Hepatocyte (in vitro differentiated cells): ENCODE data around the gene MAP3K4. TPM values are rescaled to one million over a fixed set of nuclear protein-coding genes. Genes with fewer than 3 reads are reported as not detected.

ENCODE experiments used
- DNase-seq: peaks from one replicate; pipeline ENCODE4 v3.0.0-alpha.2; 2016; ENCODE audit warnings: low spot score
- H2AFZ ChIP-seq: fragments of 200-600 bp; sonication (generic); 2 replicates; pipeline ENCODE4 v1.6.0; 2016; ENCODE audit warnings: antibody characterized with exemption, mild to moderate bottlenecking
- H3K27ac ChIP-seq: fragments of 200-600 bp; sonication (generic); 2 replicates; pipeline ENCODE4 v1.5.1; 2016; ENCODE audit warnings: mild to moderate bottlenecking
- H3K27me3 ChIP-seq: fragments of 200-600 bp; sonication (generic); 2 replicates; pipeline ENCODE4 v1.6.1; 2016
- H3K36me3 ChIP-seq: fragments of 200-600 bp; sonication (generic); replicated peaks from 2 replicates; pipeline ENCODE4 v1.5.1; 2016; ENCODE audit warnings: low read depth; ENCODE audit not compliant: insufficient read depth
- H3K4me1 ChIP-seq: fragments of 200-600 bp; sonication (generic); 2 replicates; pipeline ENCODE4 v1.5.1; 2016; ENCODE audit warnings: mild to moderate bottlenecking, moderate library complexity; ENCODE audit not compliant: insufficient read depth
- H3K4me2 ChIP-seq: fragments of 200-600 bp; sonication (generic); 2 replicates; pipeline ENCODE4 v1.6.0; 2016
- H3K4me3 ChIP-seq: fragments of 200-600 bp; sonication (generic); 2 replicates; pipeline ENCODE4 v1.5.1; 2016; ENCODE audit warnings: mild to moderate bottlenecking
- H3K79me2 ChIP-seq: fragments of 200-600 bp; sonication (generic); 2 replicates; pipeline ENCODE4 v1.6.0; 2017; ENCODE audit warnings: mild to moderate bottlenecking
- H3K9me2 ChIP-seq: fragments of 200-600 bp; sonication (generic); replicated peaks from 2 replicates; pipeline ENCODE4 v1.6.0; 2017; ENCODE audit warnings: mild to moderate bottlenecking; ENCODE audit not compliant: insufficient read depth
- H3K9me3 ChIP-seq: fragments of 200-600 bp; sonication (generic); 2 replicates; pipeline ENCODE4 v1.5.1; 2016; ENCODE audit warnings: low read depth, mild to moderate bottlenecking
- H4K20me1 ChIP-seq: fragments of 200-600 bp; sonication (generic); 2 replicates; pipeline ENCODE4 v1.6.0; 2016; ENCODE audit warnings: mild to moderate bottlenecking; ENCODE audit not compliant: insufficient read depth, poor library complexity, severe bottlenecking
- EZH2 ChIP-seq: fragments of 200-600 bp; sonication (generic); IDR thresholded peaks from 2 replicates; pipeline ENCODE4 v1.6.1; 2016; ENCODE audit warnings: antibody characterized with exemption, mild to moderate bottlenecking, borderline replicate concordance
- EZH2phosphoT487 ChIP-seq: fragments of 200-600 bp; sonication (generic); IDR thresholded peaks from one replicate; pipeline ENCODE4 v1.6.1; 2018; ENCODE audit warnings: antibody characterized with exemption, mild to moderate bottlenecking, low read depth, moderate library complexity; ENCODE audit not compliant: unreplicated experiment, severe bottlenecking
- WGBS: methylation state at CpG from one replicate; pipeline ENCODE4 v1.1.6; 2016; ENCODE audit warnings: low lambda C conversion rate; ENCODE audit errors: missing lambda C conversion rate; 5-methylcytosine and 5-hydroxymethylcytosine counted together
- polyA plus RNA-seq: library from polyadenylated mRNA; unstranded; fragments of >200 nt; fragmentation: Nextera tagmentation; extraction: Ambion mirVana; gene quantifications from 2 replicates; pipeline ENCODE4 v1.2.1, GENCODE V29; 2016
- total RNA-seq: library from RNA; depleted of rRNA; stranded (reverse); fragments of >200 nt; gene quantifications from 2 replicates; pipeline ENCODE4 v1.2.3, GENCODE V29; 2014
- TF ChIP-seq, protein P1 (sequence below): fragments of 200-600 bp; sonication (generic); IDR thresholded peaks from 2 replicates; pipeline ENCODE4 v1.5.1; 2016; ENCODE audit warnings: antibody characterized with exemption, mild to moderate bottlenecking; ENCODE audit not compliant: poor library complexity

MAP3K4 gene
- total and polyA plus RNA-seq, 2 experiments from 2014 or later = 10.9 to 21.5 TPM

DNA sequence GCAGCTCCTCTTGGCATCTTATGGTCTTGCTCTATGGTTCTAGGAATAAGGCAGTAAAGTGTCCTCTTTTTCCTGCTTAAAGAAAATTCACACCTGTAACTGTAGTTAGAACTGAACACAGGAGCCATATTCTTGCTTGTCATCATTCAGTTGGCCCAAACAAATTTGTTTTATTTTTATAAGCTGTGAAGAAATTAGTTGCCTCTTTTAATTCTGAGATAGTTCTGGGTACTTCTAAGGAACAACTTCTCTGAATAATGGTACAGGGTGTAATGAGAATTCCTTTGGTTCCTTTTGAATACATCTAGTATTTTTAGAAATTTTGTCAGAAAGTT lies 1.4 kb downstream of the MAP3K4 start:
- H2AFZ ChIP-seq = no peak overlapping the region
- peaks cover 51% of the 10 kb centered on the region for H3K79me2 ChIP-seq
- H3K4me2 ChIP-seq = peak overlapping the region; percentile 82
- H4K20me1 ChIP-seq = peaks cover 19% of the 10 kb centered on the region
- DNase-seq = no peak
- H3K36me3 ChIP-seq = no peaks in the 10 kb centered on the region
- no peaks in the 10 kb centered on the region for H3K9me3 ChIP-seq
- H3K4me3 ChIP-seq = no peak overlapping the region
- no peaks in the 10 kb centered on the region for H3K27me3 ChIP-seq
- no peak for TF ChIP-seq EZH2
- no peak overlapping the region for H3K27ac ChIP-seq
- H3K9me2 ChIP-seq = no peaks in the 10 kb centered on the region
- H3K4me1 ChIP-seq = peaks cover 6% of the 10 kb centered on the region

GRCh38 chr6:160995271-160995670 lies 3.7 kb downstream of the MAP3K4 start:
- no peak overlapping the region for H3K4me2 ChIP-seq
- H3K4me1 ChIP-seq = peaks cover 6% of the 10 kb centered on the region
- H4K20me1 ChIP-seq = peaks cover 19% of the 10 kb centered on the region
- no peak overlapping the region for H2AFZ ChIP-seq
- no peaks in the 10 kb centered on the region for H3K9me3 ChIP-seq
- no peaks in the 10 kb centered on the region for H3K36me3 ChIP-seq
- no peak for DNase-seq
- TF ChIP-seq, protein P1, sequence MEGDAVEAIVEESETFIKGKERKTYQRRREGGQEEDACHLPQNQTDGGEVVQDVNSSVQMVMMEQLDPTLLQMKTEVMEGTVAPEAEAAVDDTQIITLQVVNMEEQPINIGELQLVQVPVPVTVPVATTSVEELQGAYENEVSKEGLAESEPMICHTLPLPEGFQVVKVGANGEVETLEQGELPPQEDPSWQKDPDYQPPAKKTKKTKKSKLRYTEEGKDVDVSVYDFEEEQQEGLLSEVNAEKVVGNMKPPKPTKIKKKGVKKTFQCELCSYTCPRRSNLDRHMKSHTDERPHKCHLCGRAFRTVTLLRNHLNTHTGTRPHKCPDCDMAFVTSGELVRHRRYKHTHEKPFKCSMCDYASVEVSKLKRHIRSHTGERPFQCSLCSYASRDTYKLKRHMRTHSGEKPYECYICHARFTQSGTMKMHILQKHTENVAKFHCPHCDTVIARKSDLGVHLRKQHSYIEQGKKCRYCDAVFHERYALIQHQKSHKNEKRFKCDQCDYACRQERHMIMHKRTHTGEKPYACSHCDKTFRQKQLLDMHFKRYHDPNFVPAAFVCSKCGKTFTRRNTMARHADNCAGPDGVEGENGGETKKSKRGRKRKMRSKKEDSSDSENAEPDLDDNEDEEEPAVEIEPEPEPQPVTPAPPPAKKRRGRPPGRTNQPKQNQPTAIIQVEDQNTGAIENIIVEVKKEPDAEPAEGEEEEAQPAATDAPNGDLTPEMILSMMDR = no peak
- no peak for TF ChIP-seq EZH2
- TF ChIP-seq EZH2phosphoT487 = no peak
- no peak overlapping the region for H3K4me3 ChIP-seq
- H3K27me3 ChIP-seq = no peaks in the 10 kb centered on the region
- H3K9me2 ChIP-seq = no peaks in the 10 kb centered on the region
- H3K27ac ChIP-seq = no peak overlapping the region
- H3K79me2 ChIP-seq = peaks cover 73% of the 10 kb centered on the region
- WGBS = 89% methylated on average over 1 of the region's 1 CpG

GRCh38 chr6:160996131-160996601 lies 4.6 kb downstream of the MAP3K4 start:
- Histone ChIP-seq H3K4me1 (no peaks in the 10 kb centered on the region), H3K4me2 (no peak overlapping the region), H4K20me1 (peaks cover 19% of the 10 kb centered on the region), H3K27me3 (no peaks in the 10 kb centered on the region), H2AFZ (no peak overlapping the region), H3K9me2 (no peaks in the 10 kb centered on the region), H3K79me2 (peaks cover 77% of the 10 kb centered on the region), H3K9me3 (no peaks in the 10 kb centered on the region), H3K27ac (no peak overlapping the region), H3K4me3 (no peak overlapping the region), H3K36me3 (no peaks in the 10 kb centered on the region)
- TF ChIP-seq, protein P1 = no peak
- no peak for TF ChIP-seq EZH2
- TF ChIP-seq EZH2phosphoT487 = no peak
- 88% methylated on average over 4 of the region's 4 CpGs for WGBS
- no peak for DNase-seq

- Histone ChIP-seq H3K4me3 (no peak overlapping the region), H3K79me2 (peaks cover 93% of the 10 kb centered on the region), H3K36me3 (no peaks in the 10 kb centered on the region), H3K27me3 (no peaks in the 10 kb centered on the region), H2AFZ (no peak overlapping the region), H3K9me2 (no peaks in the 10 kb centered on the region), H3K9me3 (no peaks in the 10 kb centered on the region), H3K4me1 (no peaks in the 10 kb centered on the region), H3K4me2 (no peak overlapping the region), H4K20me1 (peaks cover 15% of the 10 kb centered on the region), H3K27ac (no peak overlapping the region)
- TF ChIP-seq, protein P1 = no peak
- TF ChIP-seq EZH2 = no peak
- no peak for TF ChIP-seq EZH2phosphoT487
- DNase-seq = no peak
- 96% methylated on average over 3 of the region's 3 CpGs for WGBS
Measured at GRCh38 chr6:160998217-160998616, 6.6 kb downstream of the MAP3K4 start.
